Keratinocyte (primary cell): ENCODE measurements around the gene DNHD1.

Source experiments
- EZH2 ChIP-seq: IDR thresholded peaks from one replicate; pipeline ENCODE4 v1.6.1; 2012; ENCODE audit warnings: inconsistent platforms, mild to moderate bottlenecking, low read length, moderate library complexity
- TF ChIP-seq, protein P1 (sequence below), 3 experiments: IDR thresholded peaks in 1 of 3; conservative IDR thresholded peaks in 1 of 3; optimal IDR thresholded peaks in 1 of 3; 2 replicates in 2 of 3; 3 replicates in 1 of 3; pipeline versions ENCODE3 to v1.5.1; 2011; ENCODE audit warnings: low read length in 3 of 3, mild to moderate bottlenecking in 3 of 3, moderate library complexity in 2 of 3, control low read depth in 1 of 3, inconsistent platforms in 1 of 3; ENCODE audit not compliant: insufficient read depth in 2 of 3; ENCODE audit errors: extremely low read depth in 1 of 3

DNA sequence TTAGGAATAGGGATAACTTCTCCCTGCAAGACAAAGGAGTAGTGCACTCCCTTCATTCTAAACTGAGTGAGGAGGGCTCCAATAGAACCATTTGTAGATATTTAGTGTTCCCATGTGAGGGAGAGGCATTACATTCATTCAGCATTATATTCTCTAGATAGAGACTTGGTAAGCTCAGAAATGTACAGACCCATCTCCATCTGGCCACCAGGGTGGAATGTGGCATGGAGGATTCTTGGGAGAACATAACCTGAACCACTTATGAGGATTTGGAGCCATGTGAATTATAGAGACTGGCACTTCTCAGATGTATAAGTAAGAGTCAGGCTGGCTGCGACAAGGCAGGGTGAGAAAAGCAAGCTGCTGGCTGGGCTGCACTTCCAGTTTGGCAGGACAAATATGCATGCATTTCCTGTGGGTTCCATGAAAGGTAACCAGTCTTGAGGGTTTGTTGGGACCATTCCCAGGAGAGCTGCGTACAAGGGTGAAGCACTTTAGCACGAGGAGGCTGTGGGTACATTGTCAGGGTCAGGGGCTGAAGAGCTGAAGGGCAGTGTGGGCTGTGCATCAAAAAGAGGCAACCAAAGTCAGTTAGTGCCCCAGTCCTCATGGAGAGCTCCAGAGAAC is 97.2 kb downstream of the DNHD1 start:
- TF ChIP-seq, protein P1, sequence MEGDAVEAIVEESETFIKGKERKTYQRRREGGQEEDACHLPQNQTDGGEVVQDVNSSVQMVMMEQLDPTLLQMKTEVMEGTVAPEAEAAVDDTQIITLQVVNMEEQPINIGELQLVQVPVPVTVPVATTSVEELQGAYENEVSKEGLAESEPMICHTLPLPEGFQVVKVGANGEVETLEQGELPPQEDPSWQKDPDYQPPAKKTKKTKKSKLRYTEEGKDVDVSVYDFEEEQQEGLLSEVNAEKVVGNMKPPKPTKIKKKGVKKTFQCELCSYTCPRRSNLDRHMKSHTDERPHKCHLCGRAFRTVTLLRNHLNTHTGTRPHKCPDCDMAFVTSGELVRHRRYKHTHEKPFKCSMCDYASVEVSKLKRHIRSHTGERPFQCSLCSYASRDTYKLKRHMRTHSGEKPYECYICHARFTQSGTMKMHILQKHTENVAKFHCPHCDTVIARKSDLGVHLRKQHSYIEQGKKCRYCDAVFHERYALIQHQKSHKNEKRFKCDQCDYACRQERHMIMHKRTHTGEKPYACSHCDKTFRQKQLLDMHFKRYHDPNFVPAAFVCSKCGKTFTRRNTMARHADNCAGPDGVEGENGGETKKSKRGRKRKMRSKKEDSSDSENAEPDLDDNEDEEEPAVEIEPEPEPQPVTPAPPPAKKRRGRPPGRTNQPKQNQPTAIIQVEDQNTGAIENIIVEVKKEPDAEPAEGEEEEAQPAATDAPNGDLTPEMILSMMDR (optimal IDR thresholded peaks at IDR 0.05 in 1 of 3, IDR thresholded peaks at IDR 0.05 in 1 of 3, conservative IDR thresholded peaks at IDR 0.05 in 1 of 3; ENCODE audit: extremely low read depth in 1 of 3, insufficient read depth in 2 of 3, low read length in 3 of 3), result no peak
- TF ChIP-seq EZH2, result no peak
